ENCODE data around the gene XG. TPM values are rescaled to one million over a fixed set of nuclear protein-coding genes. Genes with fewer than 3 reads are reported as not detected.
"Not testable (repeated sequence)": the region's sequence is repeated elsewhere in the genome, so short reads cannot be mapped to it uniquely, and the experiment has no call there.

XG gene
- total RNA-seq, 1 donor from 2014 or later: 2.4 TPM

- Mint-ChIP-seq H3K9me3 (ENCODE audit: low read depth) (peaks cover 13% of the 10 kb centered on the region), H3K27me3 (no peaks in the 10 kb centered on the region), H3K4me3 (ENCODE audit: low read depth) (no peak overlapping the region), H3K4me1 (ENCODE audit: low read depth) (peaks cover 17% of the 10 kb centered on the region), H3K27ac (peak overlapping the region; percentile 3), H3K36me3 (ENCODE audit: insufficient read depth) (peaks cover 8% of the 10 kb centered on the region)
- no peak for TF ChIP-seq CTCF (IDR thresholded peaks at IDR 0.05; ENCODE audit: unreplicated experiment)
- DNase-seq (ENCODE audit: low spot score, unreplicated experiment): no peak
Measured at GRCh38 chrX:2774057-2774456, 22.2 kb downstream of the XG start.

GRCh38 chrX:2774776-2775175 is 22.9 kb downstream of the XG start:
- Mint-ChIP-seq H3K9me3 (ENCODE audit: low read depth) (peaks cover 13% of the 10 kb centered on the region), H3K4me3 (ENCODE audit: low read depth) (no peak overlapping the region), H3K27me3 (no peaks in the 10 kb centered on the region), H3K27ac (peak overlapping the region; percentile 67), H3K36me3 (ENCODE audit: insufficient read depth) (peaks cover 8% of the 10 kb centered on the region), H3K4me1 (ENCODE audit: low read depth) (peaks cover 17% of the 10 kb centered on the region)
- TF ChIP-seq CTCF (IDR thresholded peaks at IDR 0.05; ENCODE audit: unreplicated experiment): no peak
- DNase-seq (ENCODE audit: low spot score, unreplicated experiment): no peak

GRCh38 chrX:2780472-2781225 is 28.8 kb downstream of the XG start:
- Mint-ChIP-seq H3K4me1 (ENCODE audit: low read depth) (peaks cover 47% of the 10 kb centered on the region), H3K27ac (peak overlapping the region; percentile 98), H3K4me3 (ENCODE audit: low read depth) (peak overlapping the region; percentile 73)
- H3K27me3 Mint-ChIP-seq; H3K36me3 Mint-ChIP-seq (ENCODE audit: insufficient read depth); H3K9me3 Mint-ChIP-seq (ENCODE audit: low read depth): not testable (repeated sequence)
- peak; percentile 41 for DNase-seq (ENCODE audit: low spot score, unreplicated experiment)

- no peaks in the 10 kb centered on the region for H3K9me3 Mint-ChIP-seq (ENCODE audit: low read depth)
- DNase-seq (ENCODE audit: low spot score, unreplicated experiment): no peak
- H3K27me3 Mint-ChIP-seq: no peaks in the 10 kb centered on the region
- no peak for TF ChIP-seq CTCF (IDR thresholded peaks at IDR 0.05; ENCODE audit: unreplicated experiment)
- H3K4me1 Mint-ChIP-seq (ENCODE audit: low read depth): peaks cover 45% of the 10 kb centered on the region
- H3K4me3 Mint-ChIP-seq (ENCODE audit: low read depth): peak overlapping the region; percentile 73
- H3K36me3 Mint-ChIP-seq (ENCODE audit: insufficient read depth): peaks cover 3% of the 10 kb centered on the region
- H3K27ac Mint-ChIP-seq: peak overlapping the region; percentile 98
Measured at GRCh38 chrX:2781226-2781571, 29.4 kb downstream of the XG start.

DNA sequence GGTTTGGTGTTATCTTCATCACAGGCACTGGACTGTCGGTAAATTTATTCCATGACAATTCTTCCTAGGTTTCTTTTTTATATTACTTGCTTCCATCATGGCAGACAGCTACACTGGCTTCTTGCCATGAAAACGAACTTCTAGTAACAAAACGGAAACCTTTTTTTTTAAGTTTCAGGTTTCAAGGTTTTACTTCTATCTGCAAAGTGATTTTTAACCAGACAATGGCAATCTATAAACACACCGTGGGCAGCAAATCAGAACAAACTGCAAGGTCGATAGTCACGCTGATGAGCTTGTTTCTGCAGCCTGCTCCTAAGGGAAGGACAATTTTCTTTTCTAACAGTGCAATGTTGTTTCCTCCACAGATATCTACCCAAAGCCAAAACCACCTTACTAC is 29.9 kb downstream of the XG start:
- Mint-ChIP-seq H3K4me1 (ENCODE audit: low read depth) (peaks cover 47% of the 10 kb centered on the region), H3K27me3 (no peaks in the 10 kb centered on the region), H3K4me3 (ENCODE audit: low read depth) (peak overlapping the region; percentile 73), H3K27ac (peak overlapping the region; percentile 98), H3K9me3 (ENCODE audit: low read depth) (no peaks in the 10 kb centered on the region), H3K36me3 (ENCODE audit: insufficient read depth) (peaks cover 3% of the 10 kb centered on the region)
- DNase-seq (ENCODE audit: low spot score, unreplicated experiment): no peak
- TF ChIP-seq CTCF (IDR thresholded peaks at IDR 0.05; ENCODE audit: unreplicated experiment): no peak

- no peak for TF ChIP-seq CTCF (IDR thresholded peaks at IDR 0.05; ENCODE audit: unreplicated experiment)
- Mint-ChIP-seq H3K9me3 (ENCODE audit: low read depth) (no peaks in the 10 kb centered on the region), H3K27ac (peak overlapping the region; percentile 98), H3K36me3 (ENCODE audit: insufficient read depth) (peaks cover 3% of the 10 kb centered on the region), H3K4me3 (ENCODE audit: low read depth) (peak overlapping the region; percentile 73), H3K4me1 (ENCODE audit: low read depth) (peaks cover 49% of the 10 kb centered on the region), H3K27me3 (no peaks in the 10 kb centered on the region)
- DNase-seq (ENCODE audit: low spot score, unreplicated experiment): no peak
Measured at GRCh38 chrX:2782171-2782570, 30.3 kb downstream of the XG start.
